Activated CD8-positive, alpha-beta memory T cell treated with anti-CD3 and anti-CD28 coated beads, Interleukin-2, amount 50 U/mL, for 1 hour (primary cell): ENCODE data around the gene ZNF512B.
"Not testable (repeated sequence)": the region's sequence is repeated elsewhere in the genome, so short reads cannot be mapped to it uniquely, and the experiment has no call there.

Source experiments
- DNase-seq: peaks from one replicate; pipeline ENCODE4 v3.0.0-alpha.2; 2020; ENCODE audit errors: extremely low read depth

ZNF512B gene

DNA sequence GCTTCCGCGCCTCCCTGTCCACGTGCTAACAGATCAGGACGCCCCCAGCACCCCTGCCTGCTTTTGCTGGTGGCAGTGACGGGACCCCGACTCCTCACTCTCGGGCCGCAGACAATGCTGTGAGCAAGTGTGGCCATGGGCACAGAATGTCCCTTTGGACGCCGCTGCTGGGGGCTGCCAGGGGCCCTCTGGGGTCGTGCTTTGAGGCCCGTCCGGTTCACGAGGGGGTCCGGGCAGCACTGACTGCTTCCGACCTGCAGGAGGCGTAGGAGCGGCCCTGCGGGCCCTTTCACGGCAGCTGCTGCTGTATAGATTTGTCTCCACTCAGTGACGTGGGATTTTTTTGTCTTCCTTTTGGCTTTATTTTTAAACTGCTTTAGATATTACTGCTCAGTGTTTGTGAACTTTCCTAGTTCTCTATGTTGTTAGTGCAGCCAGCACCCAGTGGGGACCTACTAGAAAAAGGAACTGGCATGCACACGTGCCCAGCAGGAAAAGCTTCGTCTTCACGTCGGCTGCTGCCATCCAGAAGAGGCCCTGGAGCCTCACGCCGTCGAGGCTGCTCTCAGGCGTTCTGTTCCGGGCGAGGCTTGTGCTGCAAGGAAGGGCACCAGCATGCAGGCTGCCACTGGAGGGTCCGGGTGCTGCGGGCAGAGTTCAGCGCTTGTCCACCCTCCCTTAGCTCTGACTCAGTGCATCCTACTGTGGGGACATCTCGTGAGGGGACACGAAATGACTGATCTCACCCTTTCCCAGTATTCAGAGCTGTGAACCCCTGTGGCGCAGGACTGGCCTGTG, 35.3 kb downstream of the ZNF512B start:
- no peak for DNase-seq

GRCh38 chr20:63933646-63934045, 36.1 kb downstream of the ZNF512B start:
- DNase-seq, result no peak

GRCh38 chr20:63932606-63933160, 37.0 kb downstream of the ZNF512B start:
- DNase-seq, result no peak

GRCh38 chr20:63931735-63932134, 38.0 kb downstream of the ZNF512B start:
- DNase-seq, result no peak

DNA sequence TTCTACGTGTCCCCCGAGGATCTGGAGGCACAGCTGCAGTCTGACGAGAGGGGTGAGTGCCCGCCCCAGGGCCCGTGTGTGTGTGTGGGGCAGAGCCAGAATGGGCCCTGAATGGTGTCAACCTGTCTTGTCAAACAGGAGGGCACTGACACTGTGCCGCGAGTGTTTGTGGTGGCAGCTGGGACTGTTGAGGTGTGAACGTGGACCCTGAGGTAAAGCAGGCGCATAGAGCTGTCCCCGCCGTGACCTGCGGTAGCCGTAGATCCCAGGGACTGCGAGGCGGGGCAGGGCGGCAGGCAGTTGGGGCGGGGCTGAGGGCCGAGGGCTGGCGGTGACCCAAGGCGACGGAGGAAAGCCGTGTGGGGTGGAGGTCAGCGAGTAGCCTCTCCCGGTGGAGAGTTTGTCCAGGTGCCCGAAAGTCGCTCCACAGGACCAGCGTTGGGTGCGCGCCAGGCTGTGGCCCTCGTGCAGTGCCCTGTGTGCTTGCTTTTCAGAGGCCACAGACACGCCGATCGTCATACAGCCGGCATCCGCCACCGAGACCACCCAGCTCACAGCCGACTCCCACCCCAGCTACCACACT, 38.7 kb downstream of the ZNF512B start:
- DNase-seq, result no peak

GRCh38 chr20:63929473-63929883, 40.3 kb downstream of the ZNF512B start:
- not testable (repeated sequence) for DNase-seq

- no peak for DNase-seq
These were observed 40.7 kb downstream of the ZNF512B start for GRCh38 chr20:63929071-63929470.

DNA sequence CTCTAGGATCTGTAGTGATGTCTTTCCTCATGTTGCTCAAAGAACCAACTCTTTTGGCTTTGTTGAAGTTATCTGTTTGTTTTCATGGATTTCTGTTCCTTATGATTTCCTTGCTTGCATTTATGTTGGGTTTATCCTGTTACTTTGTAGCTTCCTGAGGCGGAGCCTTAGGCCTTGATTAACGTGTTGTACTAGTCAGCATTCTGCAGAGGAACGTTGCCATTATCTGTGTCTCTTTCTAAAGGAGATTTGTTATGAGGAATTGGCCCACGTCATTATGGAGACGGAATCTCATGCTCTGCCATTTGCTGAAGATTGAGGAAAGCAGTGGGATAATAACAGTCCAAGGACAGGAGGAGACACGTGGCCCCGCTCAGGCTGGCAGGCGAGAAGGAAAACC, 43.4 kb downstream of the ZNF512B start:
- DNase-seq, result no peak

DNA sequence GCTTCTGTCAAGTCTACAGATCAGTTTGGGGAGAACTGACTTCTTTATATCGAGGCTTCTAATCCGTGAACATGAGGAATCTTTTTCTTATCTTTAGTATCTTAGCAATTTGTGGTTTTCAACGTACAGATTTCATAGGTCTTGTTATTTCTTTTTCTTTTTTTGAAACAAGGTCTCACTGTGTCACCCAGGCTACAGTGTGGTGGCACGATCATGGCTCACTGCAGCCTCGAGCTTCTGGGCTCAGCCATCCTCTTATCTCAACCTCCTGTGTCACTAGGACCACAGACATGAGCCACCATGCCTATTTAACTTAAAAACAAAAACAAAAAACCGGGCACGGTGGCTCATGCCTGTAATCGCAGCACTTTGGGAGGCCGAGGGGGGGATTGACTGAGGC, 45.5 kb downstream of the ZNF512B start:
- DNase-seq, result no peak

DNA sequence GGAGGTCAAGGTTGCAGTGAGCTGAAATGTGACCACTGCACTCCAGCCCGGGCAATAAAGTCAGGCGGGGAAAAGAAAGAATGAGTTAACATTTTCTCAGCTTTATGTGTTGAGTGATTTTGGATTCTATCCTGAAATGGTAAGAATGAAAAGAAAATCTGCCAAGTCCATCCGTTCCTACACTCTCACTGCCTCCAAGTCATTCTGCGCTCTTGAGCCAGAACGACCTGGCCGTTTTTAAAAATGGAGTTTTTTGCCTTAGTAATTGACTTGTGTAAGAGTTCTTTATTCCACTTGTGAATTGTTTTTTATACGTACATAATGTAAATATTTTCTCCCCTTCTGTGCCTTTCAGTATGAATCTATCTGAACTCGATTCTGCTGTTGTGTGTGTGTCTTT, 46.1 kb downstream of the ZNF512B start:
- no peak for DNase-seq

- no peak for DNase-seq
These were observed 49.5 kb downstream of the ZNF512B start for GRCh38 chr20:63920226-63920625.

GRCh38 chr20:63919130-63919529, 50.6 kb downstream of the ZNF512B start:
- no peak for DNase-seq

GRCh38 chr20:63917811-63918210, 51.9 kb downstream of the ZNF512B start:
- DNase-seq, result no peak

GRCh38 chr20:63916371-63916939, 53.3 kb downstream of the ZNF512B start:
- DNase-seq, result not testable (repeated sequence)

DNA sequence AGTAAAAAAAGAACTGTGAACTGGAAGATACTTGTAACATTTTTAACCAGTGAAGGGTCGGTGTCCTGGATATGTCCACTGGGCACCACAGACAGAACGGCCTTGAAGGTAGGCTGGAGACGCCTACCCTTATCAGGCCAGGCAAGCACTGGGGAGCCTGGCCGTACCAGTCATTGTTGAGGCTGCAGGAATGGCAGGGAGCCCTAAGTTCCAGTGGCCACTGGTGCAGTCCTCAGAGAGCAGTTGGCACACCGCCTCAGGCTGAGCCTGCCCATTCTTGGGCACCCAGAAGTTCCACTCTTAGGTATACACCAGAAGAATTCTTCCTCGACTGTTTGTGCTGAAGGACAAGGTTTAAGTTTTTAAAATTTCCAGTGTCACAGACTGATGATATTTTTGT, 54.3 kb downstream of the ZNF512B start:
- no peak for DNase-seq

DNA sequence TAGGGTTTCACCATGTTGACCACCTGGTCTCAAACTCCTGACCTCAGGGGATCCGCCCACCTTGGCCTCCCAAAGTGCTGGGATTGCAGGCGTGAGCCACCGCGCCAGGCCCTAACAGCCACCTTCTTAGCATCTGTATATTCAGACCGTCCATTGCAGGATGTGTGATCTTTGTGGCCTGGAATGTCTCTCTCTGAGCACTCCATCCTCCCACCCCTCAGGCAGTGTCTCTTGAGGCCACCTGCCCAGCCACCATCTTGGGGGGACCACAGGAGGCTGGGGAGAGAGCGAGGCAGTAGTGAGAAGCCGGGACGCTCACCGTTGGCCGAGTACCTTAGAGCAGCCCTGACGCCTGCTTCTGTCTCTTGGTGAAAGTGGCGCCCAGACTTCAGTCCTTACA, 56.0 kb downstream of the ZNF512B start:
- no peak for DNase-seq

DNA sequence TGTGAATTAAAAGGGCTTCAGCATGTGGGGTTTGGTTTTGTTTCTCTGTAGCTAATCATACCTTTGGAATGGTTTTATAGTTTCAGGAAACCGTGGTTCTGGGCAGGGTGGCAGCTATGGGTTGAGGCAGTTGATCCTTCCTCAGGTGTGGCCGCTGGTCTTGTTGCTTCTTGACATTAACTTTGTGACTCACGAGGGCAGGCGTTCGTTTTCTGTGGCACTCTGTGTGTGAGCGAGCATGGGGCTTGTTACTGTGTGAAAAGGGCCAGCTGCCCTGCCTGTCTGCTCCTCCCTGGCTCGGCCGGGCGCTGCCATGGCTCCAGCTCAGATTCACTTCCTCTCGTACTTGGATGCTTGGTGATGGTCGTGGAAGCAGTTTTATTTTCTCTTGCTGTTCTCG, 58.6 kb downstream of the ZNF512B start:
- DNase-seq, result no peak

DNA sequence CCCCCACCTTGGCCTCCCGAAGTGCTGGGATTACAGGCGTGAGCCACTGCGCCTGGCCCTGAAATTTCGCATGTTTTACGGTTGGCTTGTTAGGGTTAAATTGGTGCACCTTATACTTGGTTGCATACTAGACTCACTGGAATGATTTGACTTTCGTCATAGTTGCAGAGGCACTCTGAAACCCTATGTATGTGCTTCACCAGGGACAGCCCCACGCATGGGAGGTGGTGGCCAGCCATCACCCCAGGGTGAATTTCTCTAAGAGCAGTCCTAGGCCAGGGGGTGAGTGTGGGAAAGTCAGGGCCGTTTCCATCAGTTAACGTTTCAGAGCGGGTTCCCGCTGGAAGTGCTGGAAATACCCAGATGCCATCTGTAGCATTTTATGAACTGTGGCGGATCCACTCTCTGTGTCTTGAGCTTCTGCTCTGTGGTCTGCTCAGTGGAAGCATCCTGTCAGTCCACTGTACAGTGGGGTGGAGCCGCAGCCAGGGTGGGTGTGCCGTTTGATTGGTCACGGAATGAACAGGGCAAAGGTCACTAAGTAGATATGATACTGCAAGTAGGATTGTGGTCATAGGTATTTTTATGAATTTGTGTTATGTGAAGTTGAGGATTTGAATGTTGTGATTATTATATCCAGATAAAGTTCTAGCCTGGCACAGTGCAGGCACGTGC, 61.6 kb downstream of the ZNF512B start:
- no peak for DNase-seq
